ENCODE results near the gene C6orf47. TPM values are rescaled to one million over a fixed set of nuclear protein-coding genes. Genes with fewer than 3 reads are reported as not detected.

The C6orf47 gene
- total RNA-seq, 2 donors from 2014 or later: 17.8 to 19.2 TPM

DNA sequence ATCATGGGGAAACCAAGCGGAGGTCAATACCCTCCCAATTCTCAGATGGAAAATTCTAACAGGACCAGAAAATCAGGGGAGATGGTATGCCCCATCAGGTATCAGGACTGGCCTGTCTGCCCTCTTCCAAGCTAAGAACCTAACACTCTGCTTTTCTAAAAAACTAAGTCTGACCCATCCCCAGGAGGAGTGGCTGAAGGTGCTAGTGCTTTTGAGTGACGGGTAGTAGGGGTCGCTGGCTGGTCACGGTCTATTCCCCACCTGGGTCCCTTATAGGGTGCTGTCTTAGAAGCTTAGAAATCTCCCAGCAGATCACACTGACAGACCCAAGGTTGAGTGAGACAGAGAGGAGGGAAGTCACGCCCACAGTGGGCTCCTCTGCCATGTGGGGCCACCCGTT, 33.0 kb upstream of the C6orf47 start:
- no peak overlapping the region for H3K27ac ChIP-seq
- no peak for TF ChIP-seq CTCF (IDR thresholded peaks at IDR 0.05)

DNA sequence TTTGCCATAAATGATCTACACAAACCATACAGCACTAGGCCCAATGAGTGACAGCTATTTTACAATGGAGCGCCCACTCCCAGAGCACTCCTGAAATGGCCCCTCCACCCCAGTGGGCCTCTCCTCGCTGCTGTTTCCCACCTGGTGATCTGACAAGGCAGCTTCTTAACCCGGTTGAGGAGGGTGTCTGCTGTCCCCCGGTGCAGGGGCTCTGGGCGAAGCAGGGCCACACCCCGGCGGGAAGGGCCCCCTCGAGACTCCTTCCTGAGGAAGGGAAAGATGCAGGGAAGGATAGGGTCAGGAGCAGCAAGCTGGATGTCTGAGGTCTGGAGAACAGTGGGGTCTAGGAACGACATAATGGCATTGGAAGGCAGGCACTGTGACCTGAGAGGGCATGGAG, 32.3 kb upstream of the C6orf47 start:
- DNase-seq (ENCODE audit: low spot score): no peak
- no peak for TF ChIP-seq CTCF (IDR thresholded peaks at IDR 0.05)
- no peaks in the 10 kb centered on the region for H3K27me3 ChIP-seq
- H3K36me3 ChIP-seq: peaks cover 92% of the 10 kb centered on the region
- H3K4me1 ChIP-seq: peaks cover 0 to 2% of the 10 kb centered on the region in 2 donors
- H3K27ac ChIP-seq: no peak overlapping the region
- H3K9me3 ChIP-seq: no peaks in the 10 kb centered on the region
- no peak overlapping the region for H3K4me3 ChIP-seq

More for the DNA sequence above, 33.0 kb upstream of the C6orf47 start:
- peaks cover 86% of the 10 kb centered on the region for H3K36me3 ChIP-seq
- no peaks in the 10 kb centered on the region for H3K9me3 ChIP-seq
- no peak for DNase-seq (ENCODE audit: low spot score)
- H3K4me3 ChIP-seq: no peak overlapping the region
- H3K27me3 ChIP-seq: no peaks in the 10 kb centered on the region
- H3K4me1 ChIP-seq: peaks cover 0 to 4% of the 10 kb centered on the region in 2 donors

DNA sequence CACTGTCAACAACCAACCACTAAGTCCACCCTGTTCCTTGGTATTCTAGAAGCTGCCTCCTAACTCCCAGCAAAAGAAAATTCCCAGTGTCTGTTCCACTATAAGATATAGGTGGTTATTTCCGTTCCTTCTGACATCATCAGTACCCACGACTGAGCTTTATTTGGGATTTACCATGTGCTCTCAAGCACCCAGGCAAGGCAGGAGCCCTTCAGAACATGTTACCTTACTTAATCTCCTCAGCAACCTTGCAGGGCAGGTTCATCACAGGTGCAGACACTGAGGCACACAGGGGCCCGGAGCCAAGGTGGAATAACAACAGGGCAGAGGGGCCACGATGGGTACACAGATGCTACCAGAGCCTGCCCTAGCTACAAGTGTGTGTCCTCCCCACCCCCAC, 31.8 kb upstream of the C6orf47 start:
- no peak overlapping the region for H3K4me3 ChIP-seq
- H3K9me3 ChIP-seq: no peaks in the 10 kb centered on the region
- H3K36me3 ChIP-seq: peaks cover 93% of the 10 kb centered on the region
- no peak for TF ChIP-seq CTCF (IDR thresholded peaks at IDR 0.05)
- H3K27ac ChIP-seq: no peak overlapping the region
- no peak for DNase-seq (ENCODE audit: low spot score)
- H3K4me1 ChIP-seq: no peaks in the 10 kb centered on the region
- H3K27me3 ChIP-seq: no peaks in the 10 kb centered on the region

DNA sequence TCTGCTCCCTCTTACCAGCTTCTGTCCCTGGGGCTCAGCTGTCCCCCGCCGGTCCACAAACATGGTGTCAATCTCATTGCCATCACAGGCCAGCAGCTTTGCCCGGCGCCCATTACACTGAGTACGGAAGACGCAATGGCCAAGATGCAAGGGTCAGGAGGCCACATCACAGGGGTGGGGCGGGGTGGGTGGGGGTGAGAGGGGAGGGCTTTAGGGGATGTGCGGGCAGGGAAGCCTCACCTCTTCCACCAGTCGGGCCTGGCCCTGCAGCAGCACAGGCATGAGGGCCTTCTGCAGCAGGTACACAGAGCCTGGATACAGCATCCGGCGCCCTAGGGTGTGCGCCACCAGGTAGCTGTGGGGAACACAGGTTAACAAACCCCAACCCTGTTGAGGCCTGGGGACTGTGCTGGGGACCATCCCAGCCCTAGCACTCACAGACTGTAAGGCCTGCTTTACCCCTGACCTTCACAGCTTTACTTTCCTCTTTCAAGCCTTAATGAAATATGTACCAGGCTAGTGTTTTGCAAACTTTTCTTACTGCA, 31.1 kb upstream of the C6orf47 start:
- no peak overlapping the region for H3K27ac ChIP-seq
- TF ChIP-seq CTCF (IDR thresholded peaks at IDR 0.05): no peak

DNA sequence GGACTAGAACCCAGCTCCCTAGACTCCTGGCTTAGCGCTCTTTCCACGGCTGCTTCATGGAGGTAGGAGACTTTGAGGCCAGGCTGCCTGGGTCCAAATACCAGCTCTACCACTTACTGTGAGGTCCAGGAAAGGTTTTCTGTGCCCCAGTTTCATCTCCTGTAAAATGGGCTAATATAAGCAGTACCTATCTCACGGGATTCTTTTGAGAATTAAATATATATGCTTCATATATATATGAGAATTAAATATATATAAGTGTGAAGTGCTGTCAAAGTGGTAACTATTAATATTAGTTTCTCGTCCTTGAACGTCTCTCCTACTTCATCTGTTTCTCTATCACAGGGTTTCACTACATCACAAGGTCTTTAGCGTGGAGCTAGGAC, 30.5 kb upstream of the C6orf47 start:
- no peaks in the 10 kb centered on the region for H3K9me3 ChIP-seq
- H3K4me1 ChIP-seq: no peaks in the 10 kb centered on the region
- no peaks in the 10 kb centered on the region for H3K27me3 ChIP-seq
- H3K4me3 ChIP-seq: no peak overlapping the region
- no peak for DNase-seq (ENCODE audit: low spot score)
- no peak overlapping the region for H3K27ac ChIP-seq
- no peak for TF ChIP-seq CTCF (IDR thresholded peaks at IDR 0.05)
- peaks cover 91% of the 10 kb centered on the region for H3K36me3 ChIP-seq

More for the DNA sequence above, 31.1 kb upstream of the C6orf47 start:
- no peaks in the 10 kb centered on the region for H3K9me3 ChIP-seq
- no peaks in the 10 kb centered on the region for H3K27me3 ChIP-seq
- no peak overlapping the region for H3K4me3 ChIP-seq
- peaks cover 91% of the 10 kb centered on the region for H3K36me3 ChIP-seq
- DNase-seq (ENCODE audit: low spot score): no peak
- H3K4me1 ChIP-seq: no peaks in the 10 kb centered on the region
